HG03575 (cell line): ENCODE results near the gene IGFL2.
"Not testable (repeated sequence)": the region's sequence is repeated elsewhere in the genome, so short reads cannot be mapped to it uniquely, and the experiment has no call there.

Experiments used
- ATAC-seq: cut with Tn5 transposase; IDR thresholded peaks from one replicate; pipeline ENCODE4 v1.9.1; 2021; ENCODE audit not compliant: unreplicated experiment, insufficient number of reproducible peaks, low FRiP score; ENCODE audit errors: extremely low read depth

Gene IGFL2

GRCh38 chr19:46147791-46148288, at the start of gene IGFL2:
IGFL2 (plus strand) TSS chr19:46148238; CDS start chr19:46148279, 41 bp downstream.
- no peak for ATAC-seq

GRCh38 chr19:46100344-46100743, 47.7 kb upstream of the IGFL2 start:
- no peak for ATAC-seq

- ATAC-seq = no peak
These were observed 46.7 kb upstream of the IGFL2 start for GRCh38 chr19:46101293-46101692.

- ATAC-seq = not testable (repeated sequence)
These were observed 45.7 kb upstream of the IGFL2 start for GRCh38 chr19:46102333-46102732.

GRCh38 chr19:46107371-46107770, 40.7 kb upstream of the IGFL2 start:
- no peak for ATAC-seq

- no peak for ATAC-seq
These were observed 38.2 kb upstream of the IGFL2 start for GRCh38 chr19:46109876-46110275.

- ATAC-seq = no peak
These were observed 36.7 kb upstream of the IGFL2 start for GRCh38 chr19:46111376-46111775.

GRCh38 chr19:46112527-46112926, 35.5 kb upstream of the IGFL2 start:
- ATAC-seq = no peak

GRCh38 chr19:46113726-46114125, 34.3 kb upstream of the IGFL2 start:
- ATAC-seq = no peak

- ATAC-seq = no peak
These were observed 32.5 kb upstream of the IGFL2 start for GRCh38 chr19:46115396-46116106.

GRCh38 chr19:46116121-46116520, 31.9 kb upstream of the IGFL2 start:
- ATAC-seq = no peak

- no peak for ATAC-seq
These were observed 29.9 kb upstream of the IGFL2 start for GRCh38 chr19:46118136-46118535.

GRCh38 chr19:46124638-46125115, 23.4 kb upstream of the IGFL2 start, which contains the start of gene IGFL3:
IGFL3 (minus strand) TSS chr19:46124688; CDS start chr19:46124649, 39 bp downstream.
- no peak for ATAC-seq

- ATAC-seq = no peak
These were observed 22.6 kb upstream of the IGFL2 start for GRCh38 chr19:46125447-46125846.

GRCh38 chr19:46126086-46126580, 21.9 kb upstream of the IGFL2 start:
- no peak for ATAC-seq

GRCh38 chr19:46131485-46132143, 16.4 kb upstream of the IGFL2 start:
- ATAC-seq = no peak

GRCh38 chr19:46132508-46133100, 15.4 kb upstream of the IGFL2 start:
- ATAC-seq = no peak

- ATAC-seq = no peak
These were observed 14.9 kb upstream of the IGFL2 start for GRCh38 chr19:46133101-46133627.

- no peak for ATAC-seq
These were observed 14.2 kb upstream of the IGFL2 start for GRCh38 chr19:46133777-46134241.
